H9 (cell line): ENCODE results near the gene SH2D3C. TPM values are rescaled to one million over a fixed set of nuclear protein-coding genes. Genes with fewer than 3 reads are reported as not detected.

Experiments
- DNase-seq: peaks from one replicate; pipeline ENCODE4 v3.0.0-alpha.2; 2017
- H2AFZ ChIP-seq: one replicate; pipeline ENCODE4 v1.6.1; 2013; ENCODE audit warnings: mild to moderate bottlenecking, low read length, control low read depth, moderate library complexity
- H2AK5ac ChIP-seq: 2 replicates; pipeline ENCODE4 v1.6.1; 2013; ENCODE audit warnings: low read length, control low read depth, mixed read lengths; ENCODE audit not compliant: insufficient read length
- H2BK120ac ChIP-seq: one replicate; pipeline ENCODE4 v1.6.1; 2013; ENCODE audit warnings: low read depth, mild to moderate bottlenecking, low read length, control low read depth, inconsistent platforms; ENCODE audit not compliant: poor library complexity, severe bottlenecking
- H2BK12ac ChIP-seq: 2 replicates; pipeline ENCODE4 v1.6.1; 2013; ENCODE audit warnings: low read length, control low read depth, mixed read lengths, low read depth; ENCODE audit not compliant: insufficient read length
- H2BK15ac ChIP-seq: 2 replicates; pipeline ENCODE4 v1.6.1; 2013; ENCODE audit warnings: low read depth, low read length, control low read depth
- H2BK20ac ChIP-seq: one replicate; pipeline ENCODE4 v1.6.1; 2013; ENCODE audit warnings: low read depth, mild to moderate bottlenecking, low read length, control low read depth, inconsistent platforms; ENCODE audit not compliant: poor library complexity, severe bottlenecking
- H2BK5ac ChIP-seq: 2 replicates; pipeline ENCODE4 v1.6.1; 2013; ENCODE audit warnings: low read length, control low read depth, mixed read lengths; ENCODE audit not compliant: insufficient read length
- H3K14ac ChIP-seq: 2 replicates; pipeline ENCODE4 v1.6.1; 2013; ENCODE audit warnings: low read length, control low read depth; ENCODE audit not compliant: insufficient read depth
- H3K18ac ChIP-seq: 2 replicates; pipeline ENCODE4 v1.6.1; 2013; ENCODE audit warnings: low read depth, mild to moderate bottlenecking, mixed read lengths, low read length, control low read depth; ENCODE audit not compliant: insufficient read length
- H3K23ac ChIP-seq: 2 replicates; pipeline ENCODE4 v1.6.1; 2013; ENCODE audit warnings: low read length, control low read depth, mixed read lengths, low read depth; ENCODE audit not compliant: insufficient read length
- H3K23me2 ChIP-seq: 2 replicates; pipeline ENCODE4 v1.6.1; 2013; ENCODE audit warnings: low read depth, mild to moderate bottlenecking, mixed read lengths, low read length, control low read depth; ENCODE audit not compliant: insufficient read length, poor library complexity, severe bottlenecking
- H3K27ac ChIP-seq: 2 replicates; pipeline ENCODE4 v1.5.1; 2013; ENCODE audit warnings: low read length, control low read depth, mixed read lengths, low read depth; ENCODE audit not compliant: insufficient read length
- H3K27me3 ChIP-seq: 2 replicates; pipeline ENCODE4 v1.6.1; 2013; ENCODE audit warnings: low read length, control low read depth, inconsistent platforms; ENCODE audit not compliant: insufficient read depth
- H3K4ac ChIP-seq: 2 replicates; pipeline ENCODE4 v1.6.1; 2013; ENCODE audit warnings: low read depth, mild to moderate bottlenecking, control low read depth, inconsistent platforms, low read length, moderate library complexity
- H3K4me1 ChIP-seq: 2 replicates; pipeline ENCODE4 v1.6.1; 2013; ENCODE audit warnings: low read length, control low read depth, inconsistent platforms; ENCODE audit not compliant: insufficient read depth
- H3K4me2 ChIP-seq: 2 replicates; pipeline ENCODE4 v1.6.1; 2013; ENCODE audit warnings: low read length, control low read depth, mixed read lengths; ENCODE audit not compliant: insufficient read length, insufficient read depth
- H3K56ac ChIP-seq: 2 replicates; pipeline ENCODE4 v1.6.1; 2013; ENCODE audit warnings: low read depth, mild to moderate bottlenecking, mixed read lengths, low read length, control low read depth; ENCODE audit not compliant: insufficient read length
- H3K79me1 ChIP-seq: 2 replicates; pipeline ENCODE4 v1.6.1; 2013; ENCODE audit warnings: low read depth, mild to moderate bottlenecking, moderate library complexity, low read length, control low read depth, inconsistent platforms; ENCODE audit not compliant: insufficient read depth, poor library complexity, severe bottlenecking
- H3K79me2 ChIP-seq: 2 replicates; pipeline ENCODE4 v1.6.1; 2013; ENCODE audit warnings: low read length, control low read depth, inconsistent platforms; ENCODE audit not compliant: insufficient read depth
- H3K9ac ChIP-seq: 2 replicates; pipeline ENCODE4 v1.6.1; 2013; ENCODE audit warnings: low read length, control low read depth, mixed read lengths; ENCODE audit not compliant: insufficient read length; ENCODE audit errors: extremely low read depth
- H3K9me3 ChIP-seq: one replicate; pipeline ENCODE4 v1.6.1; 2013; ENCODE audit warnings: low read depth, low read length, inconsistent platforms; ENCODE audit not compliant: control insufficient read depth
- H3T11ph ChIP-seq: one replicate; pipeline ENCODE4 v1.6.1; 2013; ENCODE audit warnings: mild to moderate bottlenecking, low read length, control low read depth, inconsistent platforms
- H4K20me1 ChIP-seq: one replicate; pipeline ENCODE4 v1.6.1; 2013; ENCODE audit not compliant: control insufficient read depth, insufficient read length, insufficient read depth
- H4K5ac ChIP-seq: 2 replicates; pipeline ENCODE4 v1.6.1; 2013; ENCODE audit warnings: low read depth, mild to moderate bottlenecking, mixed read lengths, low read length, control low read depth; ENCODE audit not compliant: insufficient read length
- H4K8ac ChIP-seq: replicated peaks from 2 replicates; pipeline ENCODE4 v1.6.1; 2013; ENCODE audit warnings: low read length, control low read depth, mixed read lengths, low read depth; ENCODE audit not compliant: insufficient read length
- H4K91ac ChIP-seq: 2 replicates; pipeline ENCODE4 v1.6.1; 2013; ENCODE audit warnings: low read depth, mild to moderate bottlenecking, moderate library complexity, mixed read lengths, low read length, control low read depth; ENCODE audit not compliant: insufficient read length
- H3K27ac Mint-ChIP-seq, 3 experiments: 2 replicates in 2 of 3; 3 replicates in 1 of 3; pipeline ENCODE4 v1.8.0; 2020 to 2021; ENCODE audit warnings: mixed read lengths in 3 of 3, mild to moderate bottlenecking in 1 of 3, moderate library complexity in 1 of 3
- H3K27me3 Mint-ChIP-seq: 2 replicates; pipeline ENCODE4 v1.8.0; 2021; ENCODE audit warnings: low read depth, mild to moderate bottlenecking, moderate library complexity, mixed read lengths
- H3K36me3 Mint-ChIP-seq, 3 experiments: 2 replicates in 2 of 3; 3 replicates in 1 of 3; pipeline ENCODE4 v1.8.0; 2020 to 2021; ENCODE audit warnings: low read depth in 3 of 3, mixed read lengths in 3 of 3; ENCODE audit not compliant: insufficient read depth in 1 of 3
- H3K4me1 Mint-ChIP-seq, 2 experiments: 2 replicates each; pipeline ENCODE4 v1.8.0; 2020; ENCODE audit warnings: mixed read lengths in 2 of 2
- H3K4me3 Mint-ChIP-seq, 2 experiments: 2 replicates in 1 of 2; 3 replicates in 1 of 2; pipeline ENCODE4 v1.8.0; 2020 to 2021; ENCODE audit warnings: mild to moderate bottlenecking in 2 of 2, mixed read lengths in 2 of 2, moderate library complexity in 1 of 2
- H3K9me3 Mint-ChIP-seq, 2 experiments: 2 replicates in 1 of 2; 3 replicates in 1 of 2; pipeline ENCODE4 v1.8.0; 2020; ENCODE audit warnings: mild to moderate bottlenecking in 2 of 2, mixed read lengths in 2 of 2, moderate library complexity in 1 of 2
- WGBS: extraction: QIAGEN DNeasy Blood & Tissue Kit; methylation state at CpG from one replicate; pipeline ENCODE4 v1.1.7; 2013; ENCODE audit warnings: missing lambda C conversion rate, low lambda C conversion rate, mixed read lengths; ENCODE audit not compliant: insufficient read length; ENCODE audit errors: extremely low coverage; 5-methylcytosine and 5-hydroxymethylcytosine counted together
- total RNA-seq: library from RNA; stranded (reverse); gene quantifications from 2 replicates; pipeline ENCODE4 v1.2.1, GENCODE V29; 2021
- TF ChIP-seq, protein P1 (sequence below): fragments of 200-600 bp; sonication (generic); conservative IDR thresholded peaks from 3 replicates; pipeline ENCODE4 v1.8.0; 2021; ENCODE audit warnings: antibody characterized with exemption, mild to moderate bottlenecking

Gene SH2D3C
- total RNA-seq, 1 experiment from 2014 or later: 1.7 TPM

DNA sequence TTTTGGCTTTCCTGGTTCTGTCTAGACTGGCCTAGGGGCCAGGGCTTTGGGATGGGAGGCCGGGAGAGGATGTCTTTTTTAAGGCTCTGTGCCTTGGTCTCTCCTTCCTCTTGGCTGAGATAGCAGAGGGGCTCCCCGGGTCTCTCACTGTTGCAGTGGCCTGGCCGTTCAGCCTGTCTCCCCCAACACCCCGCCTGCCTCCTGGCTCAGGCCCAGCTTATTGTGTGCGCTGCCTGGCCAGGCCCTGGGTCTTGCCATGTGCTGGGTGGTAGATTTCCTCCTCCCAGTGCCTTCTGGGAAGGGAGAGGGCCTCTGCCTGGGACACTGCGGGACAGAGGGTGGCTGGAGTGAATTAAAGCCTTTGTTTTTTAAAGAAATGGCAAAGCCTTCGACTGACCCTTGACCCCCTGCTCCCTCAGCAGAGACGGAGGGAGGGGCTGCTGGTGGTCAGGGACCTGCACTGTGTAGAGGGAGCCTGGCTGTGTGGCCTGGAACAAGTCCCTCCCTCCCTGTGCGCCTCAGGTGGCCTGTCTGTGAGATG lies 35.3 kb upstream of the SH2D3C start:
- H3K36me3 Mint-ChIP-seq: peaks cover 0 to 52% (median 42%) of the 10 kb centered on the region in 3 experiments; a peak in 6 of 7 replicates
- no peak overlapping the region for H3K4me2 ChIP-seq
- H3K27ac Mint-ChIP-seq: no peak overlapping the region
- H3K9me3 Mint-ChIP-seq: no peaks in the 10 kb centered on the region
- H3K9me3 ChIP-seq: no peaks in the 10 kb centered on the region
- H4K8ac ChIP-seq: no peak overlapping the region
- no peak overlapping the region for H2BK20ac ChIP-seq
- no peak overlapping the region for H2BK5ac ChIP-seq
- H4K5ac ChIP-seq: no peak overlapping the region
- peaks cover 2 to 7% of the 10 kb centered on the region in 2 experiments; a peak in 3 of 4 replicates for H3K4me1 Mint-ChIP-seq
- no peak overlapping the region for H3K23ac ChIP-seq
- no peak overlapping the region for H2BK12ac ChIP-seq
- WGBS: no CpG with 5 or more reads among the region's 9 CpGs
- no peak overlapping the region for H3K4ac ChIP-seq
- no peaks in the 10 kb centered on the region for H4K20me1 ChIP-seq
- DNase-seq: no peak
- no peak overlapping the region for H3K18ac ChIP-seq
- no peak overlapping the region for H3K56ac ChIP-seq
- no peak overlapping the region for H2AK5ac ChIP-seq
- H2BK120ac ChIP-seq: no peak overlapping the region
- H3T11ph ChIP-seq: no peak overlapping the region
- no peaks in the 10 kb centered on the region; the same call in 1 of the 2 replicates for H3K4me1 ChIP-seq
- H3K9ac ChIP-seq: no peak overlapping the region
- H3K27me3 ChIP-seq: no peaks in the 10 kb centered on the region
- H3K79me1 ChIP-seq: no peaks in the 10 kb centered on the region
- H3K79me2 ChIP-seq: no peaks in the 10 kb centered on the region
- no peak overlapping the region for H2AFZ ChIP-seq
- TF ChIP-seq, protein P1, sequence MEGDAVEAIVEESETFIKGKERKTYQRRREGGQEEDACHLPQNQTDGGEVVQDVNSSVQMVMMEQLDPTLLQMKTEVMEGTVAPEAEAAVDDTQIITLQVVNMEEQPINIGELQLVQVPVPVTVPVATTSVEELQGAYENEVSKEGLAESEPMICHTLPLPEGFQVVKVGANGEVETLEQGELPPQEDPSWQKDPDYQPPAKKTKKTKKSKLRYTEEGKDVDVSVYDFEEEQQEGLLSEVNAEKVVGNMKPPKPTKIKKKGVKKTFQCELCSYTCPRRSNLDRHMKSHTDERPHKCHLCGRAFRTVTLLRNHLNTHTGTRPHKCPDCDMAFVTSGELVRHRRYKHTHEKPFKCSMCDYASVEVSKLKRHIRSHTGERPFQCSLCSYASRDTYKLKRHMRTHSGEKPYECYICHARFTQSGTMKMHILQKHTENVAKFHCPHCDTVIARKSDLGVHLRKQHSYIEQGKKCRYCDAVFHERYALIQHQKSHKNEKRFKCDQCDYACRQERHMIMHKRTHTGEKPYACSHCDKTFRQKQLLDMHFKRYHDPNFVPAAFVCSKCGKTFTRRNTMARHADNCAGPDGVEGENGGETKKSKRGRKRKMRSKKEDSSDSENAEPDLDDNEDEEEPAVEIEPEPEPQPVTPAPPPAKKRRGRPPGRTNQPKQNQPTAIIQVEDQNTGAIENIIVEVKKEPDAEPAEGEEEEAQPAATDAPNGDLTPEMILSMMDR: no peak
- no peaks in the 10 kb centered on the region for H3K27me3 Mint-ChIP-seq
- no peaks in the 10 kb centered on the region for H3K23me2 ChIP-seq
- no peak overlapping the region; a peak in 1 of 5 replicates for H3K4me3 Mint-ChIP-seq
- no peak overlapping the region for H3K27ac ChIP-seq
- H4K91ac ChIP-seq: no peak overlapping the region
- no peak overlapping the region for H3K14ac ChIP-seq
- H2BK15ac ChIP-seq: no peak overlapping the region
